ENCODE results near the gene ETV6. TPM values are rescaled to one million over a fixed set of nuclear protein-coding genes. Genes with fewer than 3 reads are reported as not detected.

Gene ETV6
- polyA plus RNA-seq, 2 of the 4 experiments (the other 2 are of a cell fraction), result 4.0 to 7.0 TPM

- TF ChIP-seq E2F6 (IDR thresholded peaks at IDR 0.05; ENCODE audit: borderline replicate concordance, low read depth) (no peak), TFCP2L1 (CRISPR knock-in tag; IDR thresholded peaks at IDR 0.05) (no peak), ESRRA (IDR thresholded peaks at IDR 0.05; ENCODE audit: borderline replicate concordance, low read length) (no peak), HMGXB4 (CRISPR knock-in tag; IDR thresholded peaks at IDR 0.05; ENCODE audit: borderline replicate concordance) (no peak), MAZ (IDR thresholded peaks at IDR 0.05; ENCODE audit: borderline replicate concordance, low read depth, low read length) (no peak), BCL3 (IDR thresholded peaks at IDR 0.05) (no peak), RCOR1 (IDR thresholded peaks at IDR 0.05; ENCODE audit: low read depth, low read length) (no peak), EHMT2 (IDR thresholded peaks at IDR 0.05; ENCODE audit: low read depth) (no peak), POLR2A (IDR thresholded peaks at IDR 0.05; ENCODE audit: low read length) (no peak), HDAC2 (IDR thresholded peaks at IDR 0.05) (no peak), TP53 (CRISPR knock-in tag; IDR thresholded peaks at IDR 0.05) (no peak), PBX3 (IDR thresholded peaks at IDR 0.05) (no peak), HOXB13 (CRISPR knock-in tag; IDR thresholded peaks at IDR 0.05; ENCODE audit: low read depth) (no peak), SREBF2 (IDR thresholded peaks at IDR 0.05) (no peak)
Measured at GRCh38 chr12:11752403-11753149, 103.1 kb downstream of the ETV6 start (continued).

GRCh38 chr12:11753150-11753499, 103.7 kb downstream of the ETV6 start:
- DNase-seq (ENCODE audit: low read depth in 1 of 2, low spot score in 1 of 2) (no peak), ATAC-seq (no peak), FAIRE-seq (no peak)
- Histone ChIP-seq H3K4me1 (peaks cover 7% of the 10 kb centered on the region; the same call in 2 of the 3 replicates), H3K4me3 (no peak overlapping the region), H3K9me3 (no peaks in the 10 kb centered on the region), H3K4me2 (no peak overlapping the region), H3K27ac (no peak overlapping the region)
- ChIA-PET CTCF (no interaction called here), POLR2A (no interaction called here)
- WGBS (ENCODE audit: missing lambda C conversion rate), result 93% methylated on average over 2 of the region's 2 CpGs
- no peak for TF ChIP-seq TFCP2L1 (CRISPR knock-in tag; IDR thresholded peaks at IDR 0.05)
- no peak for TF ChIP-seq HOXB13 (CRISPR knock-in tag; IDR thresholded peaks at IDR 0.05; ENCODE audit: low read depth)
- TF ChIP-seq TP53 (CRISPR knock-in tag; IDR thresholded peaks at IDR 0.05), result no peak
- TF ChIP-seq MAX (IDR thresholded peaks at IDR 0.05), result no peak
- TF ChIP-seq EP300 (IDR thresholded peaks at IDR 0.05), result no peak
- no peak for TF ChIP-seq ELK1 (IDR thresholded peaks at IDR 0.05; ENCODE audit: low read depth, low read length)
- TF ChIP-seq NFE2L2 (conservative IDR thresholded peaks at IDR 0.05; ENCODE audit: low read length), result no peak
- no peak for TF ChIP-seq FOSB (CRISPR knock-in tag; IDR thresholded peaks at IDR 0.05)
- no peak for TF ChIP-seq ZSCAN20 (CRISPR knock-in tag; IDR thresholded peaks at IDR 0.05)
- TF ChIP-seq PHF8 (IDR thresholded peaks at IDR 0.05; ENCODE audit: borderline replicate concordance, low read depth), result no peak
- TF ChIP-seq NR3C1 (IDR thresholded peaks at IDR 0.05), result no peak
- no peak for TF ChIP-seq CEBPB (IDR thresholded peaks at IDR 0.05)
- no peak for TF ChIP-seq FOXS1 (CRISPR knock-in tag; IDR thresholded peaks at IDR 0.05)
- TF ChIP-seq REST (IDR thresholded peaks at IDR 0.05), result no peak
- TF ChIP-seq MAFK (IDR thresholded peaks at IDR 0.05; ENCODE audit: partially characterized antibody), result no peak
- no peak for TF ChIP-seq E2F6 (IDR thresholded peaks at IDR 0.05; ENCODE audit: borderline replicate concordance, low read depth)

Measured in A549 (cell line).